ENCODE data around the gene POU2AF1.

- TF ChIP-seq CTCF (IDR thresholded peaks at IDR 0.05; ENCODE audit: low read length), result no peak
- no peak for TF ChIP-seq EZH2 (optimal IDR thresholded peaks at IDR 0.05; ENCODE audit: low read depth, low read length)
- TF ChIP-seq EZH2phosphoT487 (IDR thresholded peaks at IDR 0.05; ENCODE audit: low read length), result no peak
These were observed 54.8 kb downstream of the POU2AF1 start for GRCh38 chr11:111324277-111324720.

All from MM.1S (cell line).